ENCODE results near the gene DPP7. TPM values are rescaled to one million over a fixed set of nuclear protein-coding genes. Genes with fewer than 3 reads are reported as not detected.

The DPP7 gene
- total RNA-seq, 4 donors from 2014 or later, result 123 to 144 (median 138) TPM

DNA sequence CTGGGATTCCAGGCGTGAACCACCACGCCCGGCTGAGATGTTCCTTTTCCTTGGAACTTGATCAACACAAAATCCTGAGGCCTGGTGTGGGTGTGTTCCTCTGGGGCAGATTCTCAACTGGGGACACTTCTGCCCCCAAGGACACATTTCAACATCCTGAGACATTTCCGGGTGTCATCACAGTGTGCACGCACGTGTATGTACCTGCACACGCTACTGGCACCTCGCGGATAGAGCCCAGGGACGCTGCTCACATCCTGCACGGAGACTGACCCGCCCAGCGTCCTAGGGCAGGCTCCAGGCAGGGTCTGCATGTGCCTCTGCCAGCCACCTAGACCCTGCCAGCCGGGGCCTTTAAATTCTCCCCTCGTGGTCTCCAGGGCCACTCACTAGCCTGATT lies 52.1 kb downstream of the DPP7 start:
- TF ChIP-seq, protein P1, sequence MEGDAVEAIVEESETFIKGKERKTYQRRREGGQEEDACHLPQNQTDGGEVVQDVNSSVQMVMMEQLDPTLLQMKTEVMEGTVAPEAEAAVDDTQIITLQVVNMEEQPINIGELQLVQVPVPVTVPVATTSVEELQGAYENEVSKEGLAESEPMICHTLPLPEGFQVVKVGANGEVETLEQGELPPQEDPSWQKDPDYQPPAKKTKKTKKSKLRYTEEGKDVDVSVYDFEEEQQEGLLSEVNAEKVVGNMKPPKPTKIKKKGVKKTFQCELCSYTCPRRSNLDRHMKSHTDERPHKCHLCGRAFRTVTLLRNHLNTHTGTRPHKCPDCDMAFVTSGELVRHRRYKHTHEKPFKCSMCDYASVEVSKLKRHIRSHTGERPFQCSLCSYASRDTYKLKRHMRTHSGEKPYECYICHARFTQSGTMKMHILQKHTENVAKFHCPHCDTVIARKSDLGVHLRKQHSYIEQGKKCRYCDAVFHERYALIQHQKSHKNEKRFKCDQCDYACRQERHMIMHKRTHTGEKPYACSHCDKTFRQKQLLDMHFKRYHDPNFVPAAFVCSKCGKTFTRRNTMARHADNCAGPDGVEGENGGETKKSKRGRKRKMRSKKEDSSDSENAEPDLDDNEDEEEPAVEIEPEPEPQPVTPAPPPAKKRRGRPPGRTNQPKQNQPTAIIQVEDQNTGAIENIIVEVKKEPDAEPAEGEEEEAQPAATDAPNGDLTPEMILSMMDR (IDR thresholded peaks at IDR 0.05), result no peak
- TF ChIP-seq POLR2A (IDR thresholded peaks at IDR 0.05), result no peak
- intact Hi-C loops (cut with DNase I; ENCODE audit: low total_unique reads), result no loop called here
- H3K4me3 ChIP-seq (ENCODE audit: low read depth, poor library complexity, severe bottlenecking), result no peak overlapping the region
- DNase-seq (ENCODE audit: low spot score in 2 of 2), result no peak
- 53 to 54% methylated on average over 15 of the region's 15 CpGs for WGBS, 2 donors

Other genes starting within 250 kb of the DPP7 start
- gene EDF1, start 248.4 kb downstream of the DPP7 start, total RNA-seq, result 100 to 1,000 TPM; 354 to 399 (median 376) TPM
- 10 to 100 TPM; 13.2 to 16.7 (median 15.8) TPM for gene TRAF2, start 228.2 kb downstream of the DPP7 start, total RNA-seq
- 100 to 1,000 TPM; 145 to 182 (median 154) TPM for gene FBXW5, start 170.0 kb downstream of the DPP7 start, total RNA-seq
- not detected for gene C8G, start 169.5 kb downstream of the DPP7 start, total RNA-seq
- not detected for gene LCN12, start 162.5 kb downstream of the DPP7 start, total RNA-seq
- gene PTGDS, start 137.2 kb downstream of the DPP7 start, total RNA-seq, result 10 to 100 TPM in 3 of 4 donors, 1 to 10 TPM in 1; 9.7 to 75.3 (median 14.8) TPM
- gene LCNL1, start 131.7 kb downstream of the DPP7 start, total RNA-seq, result under 1 TPM in 2 of 4 donors, not detected in 2; 0.36 to 0.37 TPM
- 10 to 100 TPM; 38.7 to 75.8 (median 58.2) TPM for gene PAXX, start 122.3 kb downstream of the DPP7 start, total RNA-seq
- gene CLIC3, start 118.2 kb downstream of the DPP7 start, total RNA-seq, result 100 to 1,000 TPM; 114 to 328 (median 163) TPM
- 10 to 100 TPM; 18.2 to 27.6 (median 23.7) TPM for gene ABCA2, start 86.5 kb downstream of the DPP7 start, total RNA-seq
- gene FUT7, start 82.6 kb downstream of the DPP7 start, total RNA-seq, result under 1 TPM in 2 of 4 donors, not detected in 2; 0.22 to 0.39 TPM
- gene NPDC1, start 68.6 kb downstream of the DPP7 start, total RNA-seq, result 10 to 100 TPM; 29.1 to 63.9 (median 56.1) TPM
- 10 to 100 TPM; 10.1 to 14.7 (median 12.1) TPM for gene ENTPD2, start 60.7 kb downstream of the DPP7 start, total RNA-seq
- 10 to 100 TPM in 2 of 4 donors, 1 to 10 TPM in 2; 5.7 to 25.6 (median 13.7) TPM for gene SAPCD2, start 44.2 kb downstream of the DPP7 start, total RNA-seq
- gene UAP1L1, start 37.2 kb downstream of the DPP7 start, total RNA-seq, result 10 to 100 TPM in 1 of 4 donors, 1 to 10 TPM in 3; 6.6 to 13.7 (median 7.9) TPM
- gene MAN1B1, start 27.7 kb downstream of the DPP7 start, total RNA-seq, result 10 to 100 TPM; 57.7 to 81.0 (median 61.8) TPM
- gene GRIN1, start 24.4 kb upstream of the DPP7 start, total RNA-seq, result 1 to 10 TPM in 1 of 4 donors, under 1 TPM in 2, not detected in 1; 0.10 to 2.4 (median 0.49) TPM
- gene LRRC26, start 55.3 kb upstream of the DPP7 start, total RNA-seq, result 10 to 100 TPM in 3 of 4 donors, 1 to 10 TPM in 1; 4.1 to 29.0 (median 21.3) TPM
- gene TMEM210, start 57.3 kb upstream of the DPP7 start, total RNA-seq, result not detected
- gene ANAPC2, start 73.8 kb upstream of the DPP7 start, total RNA-seq, result 10 to 100 TPM; 26.2 to 69.3 (median 30.5) TPM
- gene SSNA1, start 73.9 kb upstream of the DPP7 start, total RNA-seq, result 100 to 1,000 TPM in 2 of 4 donors, 10 to 100 TPM in 2; 79.2 to 112 (median 93.1) TPM
- 10 to 100 TPM; 27.6 to 34.2 (median 29.1) TPM for gene TPRN, start 86.0 kb upstream of the DPP7 start, total RNA-seq
- gene TMEM203, start 90.9 kb upstream of the DPP7 start, total RNA-seq, result 10 to 100 TPM; 45.7 to 60.7 (median 49.4) TPM
- 10 to 100 TPM in 3 of 4 donors, 1 to 10 TPM in 1; 8.1 to 18.6 (median 11.6) TPM for gene NDOR1, start 91.0 kb upstream of the DPP7 start, total RNA-seq
- gene RNF208, start 107.5 kb upstream of the DPP7 start, total RNA-seq, result 10 to 100 TPM in 1 of 4 donors, 1 to 10 TPM in 3; 3.7 to 10.2 (median 5.5) TPM
- 100 to 1,000 TPM in 1 of 4 donors, 10 to 100 TPM in 3; 40.2 to 119 (median 67.6) TPM for gene CYSRT1, start 110.4 kb upstream of the DPP7 start, total RNA-seq
- gene RNF224, start 112.8 kb upstream of the DPP7 start, total RNA-seq, result 1 to 10 TPM in 2 of 4 donors, under 1 TPM in 1, not detected in 1; 0.25 to 3.2 (median 2.4) TPM
- 1 to 10 TPM in 1 of 4 donors, not detected in 3; 1.6 TPM for gene SLC34A3, start 116.2 kb upstream of the DPP7 start, total RNA-seq
- 100 to 1,000 TPM; 317 to 604 (median 408) TPM for gene TUBB4B, start 126.6 kb upstream of the DPP7 start, total RNA-seq
- gene STPG3, start 136.6 kb upstream of the DPP7 start, total RNA-seq, result not detected
- 10 to 100 TPM; 40.7 to 52.7 (median 49.9) TPM for gene NELFB, start 140.6 kb upstream of the DPP7 start, total RNA-seq
- gene TOR4A, start 163.0 kb upstream of the DPP7 start, total RNA-seq, result 1 to 10 TPM; 4.9 to 7.4 (median 5.6) TPM
- 10 to 100 TPM; 28.5 to 49.2 (median 41.0) TPM for gene NRARP, start 187.5 kb upstream of the DPP7 start, total RNA-seq

Data from lower leg skin (tissue), 4 donors.